HFFc6 (cell line): ENCODE results near the gene FNDC3A. TPM values are rescaled to one million over a fixed set of nuclear protein-coding genes. Genes with fewer than 3 reads are reported as not detected.
"Not testable (repeated sequence)": the region's sequence is repeated elsewhere in the genome, so short reads cannot be mapped to it uniquely, and the experiment has no call there.

ENCODE experiments used
- DNase-seq: peaks from one replicate; pipeline ENCODE4 v3.0.0-alpha.2; 2018
- H3K27ac Mint-ChIP-seq: 2 replicates; pipeline ENCODE4 v1.8.0; 2020; ENCODE audit warnings: mild to moderate bottlenecking, mixed read lengths
- H3K27me3 Mint-ChIP-seq: 2 replicates; pipeline ENCODE4 v1.8.0; 2021; ENCODE audit warnings: mild to moderate bottlenecking, moderate library complexity, mixed read lengths; ENCODE audit not compliant: insufficient read depth
- H3K36me3 Mint-ChIP-seq: 2 replicates; pipeline ENCODE4 v1.8.0; 2021; ENCODE audit warnings: low read depth, mixed read lengths
- H3K4me1 Mint-ChIP-seq: 2 replicates; pipeline ENCODE4 v1.8.0; 2020; ENCODE audit warnings: low read depth, mixed read lengths
- H3K4me3 Mint-ChIP-seq: 2 replicates; pipeline ENCODE4 v1.8.0; 2020; ENCODE audit warnings: mild to moderate bottlenecking, moderate library complexity, mixed read lengths
- H3K9me3 Mint-ChIP-seq: 2 replicates; pipeline ENCODE4 v1.8.0; 2020; ENCODE audit warnings: mild to moderate bottlenecking, mixed read lengths
- total RNA-seq, 6 experiments: library from RNA; stranded (reverse); fragmentation: NEBNext Ultra II Directional; extraction: Animal tissue kit (Norgen Biotek cat#: 25700); gene quantifications; 2 replicates in 1 of 6; 3 replicates in 5 of 6; pipeline ENCODE4 v1.2.3, GENCODE V29; 2021
- TF ChIP-seq, protein P1 (sequence below): fragments of 200-600 bp; sonication (generic); IDR thresholded peaks from 2 replicates; pipeline ENCODE4 v1.5.0; 2021; ENCODE audit warnings: antibody characterized with exemption, mild to moderate bottlenecking

Gene FNDC3A
- total RNA-seq, 6 experiments from 2014 or later = 60.3 to 73.8 (median 67.9) TPM

DNA sequence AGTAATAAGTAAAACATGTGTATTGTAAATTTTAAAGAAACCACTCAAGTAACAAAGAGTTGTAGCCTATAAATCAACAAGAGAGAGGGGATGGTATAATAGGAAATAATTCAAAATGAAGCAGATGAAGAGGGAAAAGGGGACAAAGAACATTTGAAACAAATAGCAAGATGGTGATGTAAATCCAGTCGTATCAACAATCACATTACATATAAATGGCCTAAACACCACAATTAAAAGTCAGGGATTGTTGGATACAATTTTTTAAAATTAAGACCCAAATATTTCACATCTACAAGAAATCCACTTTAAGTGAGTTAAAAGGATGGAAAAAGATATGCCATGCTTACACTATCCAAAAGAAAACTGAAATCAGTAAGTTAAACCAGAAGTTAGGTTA lies 15.2 kb downstream of the FNDC3A start:
- DNase-seq = no peak
- no peak overlapping the region for H3K27ac Mint-ChIP-seq
- peaks cover 26% of the 10 kb centered on the region for H3K36me3 Mint-ChIP-seq
- H3K27me3 Mint-ChIP-seq = no peaks in the 10 kb centered on the region
- TF ChIP-seq, protein P1, sequence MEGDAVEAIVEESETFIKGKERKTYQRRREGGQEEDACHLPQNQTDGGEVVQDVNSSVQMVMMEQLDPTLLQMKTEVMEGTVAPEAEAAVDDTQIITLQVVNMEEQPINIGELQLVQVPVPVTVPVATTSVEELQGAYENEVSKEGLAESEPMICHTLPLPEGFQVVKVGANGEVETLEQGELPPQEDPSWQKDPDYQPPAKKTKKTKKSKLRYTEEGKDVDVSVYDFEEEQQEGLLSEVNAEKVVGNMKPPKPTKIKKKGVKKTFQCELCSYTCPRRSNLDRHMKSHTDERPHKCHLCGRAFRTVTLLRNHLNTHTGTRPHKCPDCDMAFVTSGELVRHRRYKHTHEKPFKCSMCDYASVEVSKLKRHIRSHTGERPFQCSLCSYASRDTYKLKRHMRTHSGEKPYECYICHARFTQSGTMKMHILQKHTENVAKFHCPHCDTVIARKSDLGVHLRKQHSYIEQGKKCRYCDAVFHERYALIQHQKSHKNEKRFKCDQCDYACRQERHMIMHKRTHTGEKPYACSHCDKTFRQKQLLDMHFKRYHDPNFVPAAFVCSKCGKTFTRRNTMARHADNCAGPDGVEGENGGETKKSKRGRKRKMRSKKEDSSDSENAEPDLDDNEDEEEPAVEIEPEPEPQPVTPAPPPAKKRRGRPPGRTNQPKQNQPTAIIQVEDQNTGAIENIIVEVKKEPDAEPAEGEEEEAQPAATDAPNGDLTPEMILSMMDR = no peak
- H3K4me1 Mint-ChIP-seq = peaks cover 22% of the 10 kb centered on the region
- H3K9me3 Mint-ChIP-seq = peaks cover 17% of the 10 kb centered on the region
- no peak overlapping the region for H3K4me3 Mint-ChIP-seq

- Mint-ChIP-seq H3K4me1 (peaks cover 19% of the 10 kb centered on the region), H3K27ac (no peak overlapping the region; the same call in 1 of the 2 replicates), H3K4me3 (no peak overlapping the region), H3K9me3 (peaks cover 17% of the 10 kb centered on the region), H3K36me3 (peaks cover 43% of the 10 kb centered on the region), H3K27me3 (no peaks in the 10 kb centered on the region)
- TF ChIP-seq, protein P1 = no peak
- no peak for DNase-seq
Measured at GRCh38 chr13:48993150-48993549, 17.4 kb downstream of the FNDC3A start.

- Mint-ChIP-seq H3K4me3 (peak overlapping the region; percentile 11; the same call in 1 of the 2 replicates), H3K9me3 (peaks cover 24% of the 10 kb centered on the region), H3K27ac (peak overlapping the region; percentile 70), H3K4me1 (peaks cover 26% of the 10 kb centered on the region), H3K27me3 (no peaks in the 10 kb centered on the region), H3K36me3 (peaks cover 52% of the 10 kb centered on the region)
- TF ChIP-seq, protein P1 = no peak
- DNase-seq = no peak
Measured at GRCh38 chr13:48994706-48995105, 19.0 kb downstream of the FNDC3A start.

DNA sequence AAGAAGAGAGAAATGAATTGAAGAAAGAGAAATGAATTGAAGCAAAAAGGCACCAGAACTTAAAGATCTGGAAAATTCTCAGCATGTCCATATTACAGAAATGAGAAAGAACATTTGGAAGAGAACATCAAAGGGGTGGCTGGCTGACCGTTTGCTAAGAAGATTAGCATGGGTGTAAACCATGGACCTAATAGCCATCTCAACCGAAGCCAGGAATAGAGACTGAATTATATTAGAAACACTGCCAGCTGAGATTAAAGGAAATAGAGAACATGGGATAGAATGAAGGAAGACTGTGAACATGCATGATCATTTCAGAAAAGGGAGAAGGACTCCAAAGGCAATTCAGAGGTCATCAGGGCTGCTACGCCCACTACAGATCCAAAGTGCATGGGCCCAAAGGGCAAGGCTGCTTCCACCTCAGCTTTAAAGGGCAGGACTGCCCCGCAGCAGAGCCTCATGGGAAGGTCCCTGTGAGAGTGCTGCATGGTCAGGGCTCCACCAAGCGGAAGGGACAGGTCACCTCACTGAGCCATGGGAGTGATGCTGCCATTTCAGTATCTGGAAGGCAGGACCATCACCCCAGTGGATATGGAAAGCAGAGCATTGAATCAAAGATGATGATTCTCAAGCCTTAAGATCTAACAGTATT lies 23.1 kb downstream of the FNDC3A start:
- Mint-ChIP-seq H3K9me3 (peaks cover 32% of the 10 kb centered on the region), H3K4me3 (no peak overlapping the region), H3K36me3 (peaks cover 61% of the 10 kb centered on the region)

DNA sequence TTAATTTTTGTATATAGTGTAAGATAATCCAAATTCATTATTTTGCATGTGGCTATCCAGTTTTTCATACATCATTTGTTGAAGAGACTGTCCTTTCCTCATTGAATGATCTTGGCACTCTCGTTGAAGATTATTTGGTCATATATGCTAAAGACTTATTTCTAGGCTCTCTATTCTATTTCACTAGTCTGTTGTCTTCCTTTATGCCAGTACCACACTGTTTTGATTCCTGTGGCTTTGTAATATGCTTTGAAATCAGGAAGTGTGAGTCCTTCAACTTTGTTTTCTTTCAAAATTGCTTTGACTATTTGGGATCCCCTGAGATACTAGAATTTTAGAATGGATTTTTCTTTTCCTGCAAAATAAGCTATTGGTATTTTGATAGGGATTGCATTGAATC lies 24.5 kb downstream of the FNDC3A start:
- H3K27ac Mint-ChIP-seq = no peak overlapping the region
- peaks cover 32% of the 10 kb centered on the region for H3K9me3 Mint-ChIP-seq
- peaks cover 11% of the 10 kb centered on the region for H3K4me1 Mint-ChIP-seq
- no peak for DNase-seq
- H3K4me3 Mint-ChIP-seq = no peak overlapping the region
- H3K36me3 Mint-ChIP-seq = peaks cover 61% of the 10 kb centered on the region
- H3K27me3 Mint-ChIP-seq = no peaks in the 10 kb centered on the region
- TF ChIP-seq, protein P1 = no peak

More for the DNA sequence above, 23.1 kb downstream of the FNDC3A start:
- no peaks in the 10 kb centered on the region for H3K27me3 Mint-ChIP-seq
- TF ChIP-seq, protein P1 = no peak
- H3K4me1 Mint-ChIP-seq = peaks cover 22% of the 10 kb centered on the region
- no peak overlapping the region for H3K27ac Mint-ChIP-seq
- no peak for DNase-seq

DNA sequence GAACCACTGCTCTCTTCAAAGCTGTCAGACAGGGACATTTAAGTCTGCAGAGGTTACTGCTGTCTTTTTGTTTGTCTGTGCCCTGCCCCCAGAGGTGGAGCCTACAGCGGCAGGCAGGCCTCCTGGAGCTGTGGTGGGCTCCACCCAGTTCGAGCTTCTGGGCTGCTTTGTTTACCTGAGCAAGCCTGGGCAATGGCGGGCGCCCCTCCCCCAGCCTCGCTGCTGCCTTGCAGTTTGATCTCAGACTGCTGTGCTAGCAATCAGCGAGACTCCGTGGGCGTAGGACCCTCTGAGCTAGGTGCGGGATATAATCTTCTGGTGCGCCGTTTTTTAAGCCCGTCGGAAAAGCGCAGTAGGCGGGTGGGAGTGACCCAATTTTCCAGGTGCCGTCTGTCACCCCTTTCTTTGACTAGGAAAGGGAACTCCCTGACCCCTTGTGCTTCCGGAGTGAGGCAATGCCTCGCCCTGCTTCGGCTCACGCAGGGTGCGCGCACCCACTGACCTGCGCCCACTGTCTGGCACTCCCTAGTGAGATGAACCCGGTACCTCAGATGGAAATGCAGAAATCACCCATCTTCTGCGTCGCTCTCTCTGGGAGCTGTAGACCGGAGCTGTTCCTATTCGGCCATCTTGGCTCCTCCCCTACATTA lies 43.4 kb downstream of the FNDC3A start:
- not testable (repeated sequence) for H3K27me3 Mint-ChIP-seq

More for the DNA sequence above, 43.4 kb downstream of the FNDC3A start:
- H3K4me1 Mint-ChIP-seq = peaks cover 46% of the 10 kb centered on the region
- not testable (repeated sequence) for DNase-seq, H3K9me3 Mint-ChIP-seq, H3K4me3 Mint-ChIP-seq, H3K27ac Mint-ChIP-seq
- H3K36me3 Mint-ChIP-seq = peaks cover 40% of the 10 kb centered on the region
